Cardiac fibroblast (primary cell): Measurements from ENCODE around the gene TBC1D4.
A peak's percentile ranks its signal among the peaks of the same experiment; 100 is the strongest.

Experiments
- DNase-seq, 2 donors: peaks; one replicate each; pipeline versions ENCODE4 v3.0.0 to v3.0.0-alpha.2; 2010; ENCODE audit warnings: low read depth in 2 of 2
- H3K4me3 ChIP-seq, 2 donors: replicated peaks in 1 of 2; 1 replicate in 1 of 2; 2 replicates in 1 of 2; pipeline ENCODE4 v1.5.1; 2011; ENCODE audit warnings: low read depth in 2 of 2, low read length in 2 of 2, mild to moderate bottlenecking in 2 of 2, moderate library complexity in 1 of 2
- CTCF ChIP-seq: IDR thresholded peaks from one replicate; pipeline ENCODE4 v1.5.1; 2011; ENCODE audit warnings: low read depth, mild to moderate bottlenecking, low read length, inconsistent platforms

The TBC1D4 gene

GRCh38 chr13:75303263-75303662 lies 178.7 kb downstream of the TBC1D4 start:
- no peak for DNase-seq
- TF ChIP-seq CTCF, result no peak
- H3K4me3 ChIP-seq, result no peak overlapping the region

- peak in 1 of 2 donors; percentile 39 for DNase-seq
- no peak overlapping the region for H3K4me3 ChIP-seq
- no peak for TF ChIP-seq CTCF
Measured at GRCh38 chr13:75302071-75302698, 179.8 kb downstream of the TBC1D4 start.

- H3K4me3 ChIP-seq, result no peak overlapping the region
- TF ChIP-seq CTCF, result no peak
- peak; percentile 39 to 47 for DNase-seq
Measured at GRCh38 chr13:75299913-75300862, 181.8 kb downstream of the TBC1D4 start.

DNA sequence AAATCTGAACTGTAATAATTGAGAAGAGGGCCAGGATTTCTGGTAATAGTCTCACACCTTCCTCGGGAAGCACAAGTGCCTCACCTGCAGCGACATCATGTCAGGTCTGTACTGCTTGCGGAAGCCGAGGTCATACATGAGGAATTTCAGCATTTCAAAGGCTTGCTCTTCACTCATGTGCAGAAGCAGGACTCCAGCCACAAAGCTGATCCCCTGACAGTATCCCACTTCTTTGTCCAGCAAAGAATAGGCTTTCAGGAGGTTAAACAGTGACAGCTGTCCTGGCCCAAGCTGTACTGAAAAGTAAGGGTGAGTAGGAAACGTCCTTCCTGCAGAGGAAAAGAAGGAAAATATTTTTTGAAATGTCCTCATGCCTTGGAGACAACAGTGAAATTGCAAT lies 182.7 kb downstream of the TBC1D4 start:
- TF ChIP-seq CTCF, result no peak

DNA sequence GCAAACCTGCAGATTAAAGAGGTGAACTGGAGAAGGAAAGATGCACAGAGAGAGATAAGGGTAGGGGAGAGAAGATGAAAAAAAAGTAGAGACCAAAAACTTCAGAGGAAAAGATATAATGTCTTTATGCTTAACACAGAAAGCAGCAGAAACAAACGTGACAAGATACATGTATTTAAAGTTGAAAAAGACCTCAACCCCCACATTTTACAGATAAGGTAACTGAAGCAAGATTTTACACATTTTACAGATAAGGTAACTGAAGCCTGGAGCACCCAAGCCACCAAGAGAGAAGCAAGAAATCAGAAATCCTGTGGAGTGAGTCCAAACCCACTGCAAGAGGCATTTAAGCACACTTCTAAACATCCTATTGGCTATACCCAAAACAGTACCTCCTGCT lies 185.3 kb downstream of the TBC1D4 start:
- no peak for DNase-seq
- no peak for TF ChIP-seq CTCF
- H3K4me3 ChIP-seq, result no peak overlapping the region

More for the DNA sequence above, 182.7 kb downstream of the TBC1D4 start:
- H3K4me3 ChIP-seq, result no peak overlapping the region
- DNase-seq, result no peak

DNA sequence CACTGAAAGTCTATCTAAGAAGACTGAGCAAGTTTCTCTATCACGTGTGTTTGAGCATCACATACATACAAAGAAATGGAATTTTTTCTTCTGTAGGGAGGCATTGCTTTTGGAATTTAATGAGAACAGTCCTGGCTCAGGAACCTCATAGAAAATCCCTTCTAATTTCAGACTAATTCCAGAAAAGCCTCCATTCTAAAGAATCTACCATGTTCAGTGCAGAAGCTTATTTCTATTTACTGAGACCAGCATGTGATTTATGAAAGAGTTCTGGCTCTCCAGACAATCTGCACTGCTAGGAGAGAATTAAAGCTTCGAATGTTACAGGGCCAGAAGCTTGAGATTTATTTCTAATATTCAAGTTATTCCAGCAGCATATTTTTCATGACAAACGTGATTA lies 186.8 kb downstream of the TBC1D4 start:
- DNase-seq, result no peak
- no peak for TF ChIP-seq CTCF

More for the DNA sequence above, 186.8 kb downstream of the TBC1D4 start:
- H3K4me3 ChIP-seq, result no peak overlapping the region
